ENCODE data around the gene SPATA1. TPM values are rescaled to one million over a fixed set of nuclear protein-coding genes. Genes with fewer than 3 reads are reported as not detected.

The SPATA1 gene
- total RNA-seq, 1 donor from 2014 or later = 1.1 TPM

DNA sequence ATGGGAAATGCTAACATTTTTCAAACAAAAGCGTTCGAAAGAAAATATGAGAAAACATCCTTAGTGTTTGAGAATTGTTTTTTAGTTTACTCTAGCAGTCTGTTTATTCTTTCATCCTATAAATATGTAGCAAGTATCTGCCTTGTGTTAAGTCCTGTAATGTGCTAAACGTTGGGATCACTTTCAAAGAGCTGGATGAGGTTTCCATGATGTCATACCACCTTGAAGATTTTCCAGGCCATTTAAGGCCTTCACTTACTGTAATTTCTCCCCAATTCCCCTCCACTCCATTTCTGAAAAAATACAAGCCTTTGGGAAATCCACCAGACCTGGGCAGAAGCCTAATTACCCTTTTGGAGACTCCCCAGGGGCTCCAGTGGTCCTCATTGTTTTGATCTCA lies 92.2 kb downstream of the SPATA1 start:
- ATAC-seq = no peak

DNA sequence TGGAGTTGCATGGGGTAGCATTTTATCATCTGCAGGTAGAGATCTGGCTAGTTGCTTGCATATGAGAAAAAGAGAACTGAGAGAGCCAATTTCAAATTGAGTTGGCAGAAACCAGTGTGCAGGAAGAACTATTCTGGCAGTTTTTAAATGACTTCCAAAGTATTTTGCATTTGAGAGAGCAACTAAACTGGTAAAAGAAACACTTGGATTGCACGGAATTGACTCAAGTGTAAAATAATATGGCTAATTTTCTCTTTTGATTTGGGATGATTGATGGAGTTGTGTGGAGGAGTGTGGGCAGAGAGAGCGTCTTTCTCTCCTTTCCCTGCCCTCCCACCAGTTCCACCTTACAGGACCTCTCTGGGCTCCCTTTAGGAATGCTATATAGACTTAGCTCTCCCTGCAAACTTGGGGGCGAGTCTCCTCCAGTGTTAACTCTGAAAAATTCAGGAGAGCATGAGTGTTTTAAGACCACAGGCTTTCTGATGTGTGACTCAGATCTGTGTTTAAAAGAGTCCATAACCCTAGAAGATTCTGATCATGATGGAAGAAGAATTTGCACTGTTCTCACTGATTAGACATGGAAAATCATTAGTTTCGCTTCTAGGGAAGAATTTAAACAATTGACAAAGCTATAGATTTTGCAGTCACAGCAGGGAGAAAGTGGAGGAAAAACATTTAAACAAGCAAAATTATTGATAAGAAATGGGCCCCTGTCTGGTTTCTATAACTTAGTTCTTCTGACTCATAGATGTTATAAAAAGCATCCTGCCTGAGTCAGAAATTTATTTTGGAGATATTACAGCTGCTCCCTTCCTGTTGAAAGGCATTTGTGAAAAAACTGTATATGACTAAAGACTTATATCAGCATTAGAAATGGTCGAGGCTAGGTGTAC lies 92.9 kb downstream of the SPATA1 start:
- ATAC-seq = no peak

- ATAC-seq = no peak
Observed at GRCh38 chr1:84600796-84601195, 94.6 kb downstream of the SPATA1 start.

DNA sequence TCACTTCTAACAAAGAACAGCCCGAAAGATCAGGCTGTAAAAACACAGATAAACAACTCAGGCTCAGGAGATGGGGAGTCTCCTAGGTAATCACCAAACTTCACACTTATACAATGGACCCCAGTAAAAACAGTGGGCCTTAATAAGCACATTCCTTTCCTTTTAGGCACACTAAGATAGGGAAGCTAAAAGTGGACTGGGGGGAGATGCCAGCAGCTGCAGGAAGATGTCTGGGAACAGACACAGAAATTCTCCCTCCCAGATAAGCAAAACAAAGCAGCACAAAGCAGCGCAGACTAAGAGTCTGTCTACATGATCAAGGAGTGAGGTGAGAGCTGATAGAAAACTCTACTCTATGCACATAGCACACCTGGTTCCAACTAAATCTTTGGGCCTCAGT lies 97.0 kb downstream of the SPATA1 start:
- ATAC-seq = no peak

GRCh38 chr1:84603941-84604830 lies 98.0 kb downstream of the SPATA1 start:
- peak; percentile 96 for ATAC-seq

DNA sequence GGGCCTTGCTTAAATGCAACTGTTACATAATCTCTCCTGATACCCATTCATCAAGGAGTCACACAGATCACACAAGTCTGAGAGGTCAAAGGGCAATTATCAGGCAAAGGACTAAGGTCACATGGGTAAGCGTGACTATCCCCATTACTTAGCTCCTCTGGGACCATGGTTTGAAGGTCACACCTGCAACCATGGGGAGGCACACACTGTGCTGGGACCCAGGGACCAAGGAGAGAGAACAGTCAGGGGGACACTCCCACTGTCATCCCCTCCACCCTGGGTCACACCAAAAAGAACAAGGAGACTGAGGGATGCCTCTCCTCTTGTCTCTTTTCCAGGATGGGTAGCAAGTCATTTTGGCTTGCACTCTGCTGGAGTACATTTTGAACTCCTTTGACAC lies 99.0 kb downstream of the SPATA1 start:
- ATAC-seq = no peak

DNA sequence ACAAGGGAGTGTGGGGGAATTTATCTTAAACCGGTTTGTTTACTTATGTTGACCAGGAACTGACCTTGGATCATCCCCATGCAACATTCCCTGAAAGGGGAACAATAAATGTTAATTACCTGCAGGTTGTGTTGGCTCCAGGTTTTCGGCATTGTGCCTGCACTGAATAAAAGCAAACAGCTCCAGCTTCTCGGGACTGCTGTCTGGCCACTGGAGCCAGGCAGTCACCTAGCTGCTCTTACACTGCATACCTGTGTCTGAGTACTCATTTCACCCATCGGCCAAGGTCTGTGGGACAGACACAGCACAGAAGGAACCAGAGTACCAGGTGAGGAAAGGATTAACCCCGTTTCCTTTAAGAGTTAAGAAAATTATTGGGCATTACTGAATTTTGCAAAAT lies 100.8 kb downstream of the SPATA1 start:
- ATAC-seq = no peak

GRCh38 chr1:84611091-84611490 lies 104.9 kb downstream of the SPATA1 start:
- ATAC-seq = no peak

DNA sequence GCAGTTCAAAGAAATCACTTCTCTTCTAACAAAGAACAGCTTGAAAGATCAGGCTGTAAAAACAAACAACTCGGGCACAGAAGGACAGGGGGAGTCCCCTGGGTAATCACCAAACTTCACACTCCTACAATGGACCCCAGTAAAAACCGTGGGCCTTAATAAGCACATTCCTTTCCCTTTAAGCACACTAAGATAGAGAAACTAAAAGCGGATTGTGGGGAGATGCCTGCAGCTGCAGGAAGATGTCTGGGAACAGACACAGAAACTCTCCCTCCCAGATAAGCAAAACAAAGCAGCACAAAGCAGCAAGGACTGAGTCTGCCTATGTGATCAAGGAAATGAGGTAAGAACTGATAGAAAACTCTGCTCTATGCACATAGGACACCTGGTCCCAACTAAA lies 105.6 kb downstream of the SPATA1 start:
- ATAC-seq = no peak

GRCh38 chr1:84613026-84613425 lies 106.8 kb downstream of the SPATA1 start:
- no peak for ATAC-seq

- no peak for ATAC-seq
Observed at GRCh38 chr1:84613887-84614286, 107.7 kb downstream of the SPATA1 start.

- ATAC-seq = no peak
Observed at GRCh38 chr1:84615790-84616189, 109.6 kb downstream of the SPATA1 start.

Other genes starting within 250 kb of the SPATA1 start
- 0.44 TPM for gene SAMD13, start 204.7 kb upstream of the SPATA1 start, total RNA-seq
- not detected for gene DNASE2B, start 107.9 kb upstream of the SPATA1 start, total RNA-seq
- 24.4 TPM for gene RPF1, start 27.1 kb upstream of the SPATA1 start, total RNA-seq
- 93.1 TPM for gene GNG5, start 195 bp downstream of the SPATA1 start, total RNA-seq
- 11.2 TPM for gene CTBS, start 68.1 kb downstream of the SPATA1 start, total RNA-seq
- 11.6 TPM for gene SSX2IP, start 184.1 kb downstream of the SPATA1 start, total RNA-seq

All from esophagus mucosa (tissue), 1 donor.